Body of pancreas (tissue), 4 donors: ENCODE measurements around the gene CDKAL1. TPM values are rescaled to one million over a fixed set of nuclear protein-coding genes. Genes with fewer than 3 reads are reported as not detected.

Experiments
- ATAC-seq: fragments of 150-250 bp; one replicate; pipeline ENCODE4 v1.9.1; 2016
- DNase-seq, 4 donors: peaks; one replicate each; pipeline ENCODE4 v3.0.0-alpha.2; 2019
- H3K27ac ChIP-seq, 4 donors: fragments of 200-600 bp; sonication (generic); 1 replicate in 3 of 4; 2 replicates in 1 of 4; pipeline versions ENCODE4 v1.5.1 to v1.6.1; 2016 to 2019; ENCODE audit warnings: mild to moderate bottlenecking in 1 of 4, mixed read lengths in 1 of 4, moderate library complexity in 1 of 4
- H3K27me3 ChIP-seq, 2 donors: fragments of 200-600 bp; sonication (generic); one replicate each; pipeline ENCODE4 v1.6.0; 2016; ENCODE audit warnings: mild to moderate bottlenecking in 1 of 2
- H3K36me3 ChIP-seq, 2 donors: fragments of 200-600 bp; sonication (generic); replicated peaks in 1 of 2; 2 replicates each; pipeline ENCODE4 v1.5.1; 2016; ENCODE audit warnings: low read depth in 2 of 2; ENCODE audit not compliant: insufficient read depth in 1 of 2
- H3K4me1 ChIP-seq: fragments of 200-600 bp; sonication (generic); one replicate; pipeline ENCODE4 v1.6.0; 2016
- H3K4me3 ChIP-seq, 2 donors: fragments of 200-600 bp; sonication (generic); 1 replicate in 1 of 2; 2 replicates in 1 of 2; pipeline ENCODE4 v1.5.1; 2016 to 2019
- H3K9me3 ChIP-seq, 3 donors: fragments of 200-600 bp; sonication (generic); 1 replicate in 2 of 3; 2 replicates in 1 of 3; pipeline ENCODE4 v1.5.1; 2016
- CTCF ChIP-seq, 7 experiments: fragments of 450-650 bp in 4 of 7; fragments of 200-600 bp in 3 of 7; sonication (generic) in 3 of 7; IDR thresholded peaks; one replicate each; pipeline ENCODE4 v1.5.1; 2016 to 2019; ENCODE audit warnings: antibody characterized with exemption in 7 of 7
- POLR2A ChIP-seq, 3 donors: fragments of 450-650 bp; IDR thresholded peaks; one replicate each; pipeline ENCODE4 v1.6.1; 2016; ENCODE audit warnings: antibody characterized with exemption in 3 of 3, mild to moderate bottlenecking in 2 of 3
- WGBS, 2 donors: methylation state at CpG; one replicate each; pipeline ENCODE4 v1.1.5; 2017; 5-methylcytosine and 5-hydroxymethylcytosine counted together
- intact Hi-C: fragments of 100-400 bp; cut with DNase I; formaldehyde crosslinking; loops from one replicate; pipeline ENCODE4 v1.15.1; 2023
- total RNA-seq, 2 donors: library from RNA; depleted of rRNA; stranded (reverse); fragments of >200 nt; gene quantifications; one replicate each; pipeline ENCODE4 v1.1.0, GENCODE V29; 2016

The CDKAL1 gene
- 10 to 100 TPM; 16.3 to 18.1 TPM for total RNA-seq

- intact Hi-C loops = no loop called here
- H3K27me3 ChIP-seq = no peaks in the 10 kb centered on the region
- no peaks in the 10 kb centered on the region for H3K36me3 ChIP-seq
- DNase-seq (peak; percentile 88 to 94 (median 92)), ATAC-seq (peak; percentile 98)
- 1% methylated on average over 31 of the region's 31 CpGs for WGBS, 2 donors
- peak within 1 kb of the TSS; percentile 46 to 91 (median 78) for H3K27ac ChIP-seq
- H3K4me3 ChIP-seq = peak within 1 kb of the TSS; percentile 82 to 91
- peaks cover 8% of the 10 kb centered on the region for H3K4me1 ChIP-seq
- H3K9me3 ChIP-seq = no peaks in the 10 kb centered on the region
- peak; percentile 61 to 87 (median 80) for TF ChIP-seq POLR2A (IDR thresholded peaks at IDR 0.05)
- TF ChIP-seq CTCF (IDR thresholded peaks at IDR 0.05) = no peak
Measured at GRCh38 chr6:20534295-20535262, at the start of gene CDKAL1. TSS of gene CDKAL1 (plus strand) at chr6:20534457. CDS start at chr6:20546351, 11,894 bp downstream.

- H3K36me3 ChIP-seq = no peaks in the 10 kb centered on the region
- DNase-seq (no peak), ATAC-seq (no peak)
- H3K27ac ChIP-seq = no peak overlapping the region
- no peak for TF ChIP-seq CTCF (IDR thresholded peaks at IDR 0.05)
- TF ChIP-seq POLR2A (IDR thresholded peaks at IDR 0.05) = no peak
- H3K27me3 ChIP-seq = no peaks in the 10 kb centered on the region
- H3K9me3 ChIP-seq = no peaks in the 10 kb centered on the region
- no peak overlapping the region for H3K4me3 ChIP-seq
- no peaks in the 10 kb centered on the region for H3K4me1 ChIP-seq
- 97% methylated on average over 4 of the region's 4 CpGs for WGBS, 2 donors
- intact Hi-C loops = no loop called here
Measured at GRCh38 chr6:20486641-20487040, 47.6 kb upstream of the CDKAL1 start.

- no peak for TF ChIP-seq CTCF (IDR thresholded peaks at IDR 0.05)
- no peak for TF ChIP-seq POLR2A (IDR thresholded peaks at IDR 0.05)
- no peaks in the 10 kb centered on the region for H3K36me3 ChIP-seq
- H3K4me1 ChIP-seq = no peaks in the 10 kb centered on the region
- no peak for ATAC-seq
- H3K27me3 ChIP-seq = no peaks in the 10 kb centered on the region
- WGBS, 2 donors = 94 to 96% methylated on average over 6 of the region's 6 CpGs
- H3K9me3 ChIP-seq = no peaks in the 10 kb centered on the region
- H3K4me3 ChIP-seq = no peak overlapping the region
- DNase-seq = no peak
- H3K27ac ChIP-seq = no peak overlapping the region
- intact Hi-C loops = no loop called here
Measured at GRCh38 chr6:20487669-20488375, 46.4 kb upstream of the CDKAL1 start.

- H3K4me1 ChIP-seq = no peaks in the 10 kb centered on the region
- ATAC-seq (no peak), DNase-seq (no peak)
- no peaks in the 10 kb centered on the region for H3K27me3 ChIP-seq
- no peaks in the 10 kb centered on the region for H3K36me3 ChIP-seq
- no peak for TF ChIP-seq CTCF (IDR thresholded peaks at IDR 0.05)
- no peak for TF ChIP-seq POLR2A (IDR thresholded peaks at IDR 0.05)
- no peak overlapping the region for H3K27ac ChIP-seq
- no peaks in the 10 kb centered on the region for H3K9me3 ChIP-seq
- H3K4me3 ChIP-seq = no peak overlapping the region
- WGBS, 2 donors = 92% methylated on average over 6 of the region's 6 CpGs
- intact Hi-C loops = no loop called here
Measured at GRCh38 chr6:20490591-20490990, 43.7 kb upstream of the CDKAL1 start.
